NCI-H1092 (cell line): ENCODE data around the gene SFXN2.
"Not testable (repeated sequence)": the region's sequence is repeated elsewhere in the genome, so short reads cannot be mapped to it uniquely, and the experiment has no call there.

ENCODE experiments used
- DNase-seq: peaks from one replicate; lab custom pipeline; 2025; lab: John Stamatoyannopoulos, UW

The SFXN2 gene

GRCh38 chr10:102714621-102715455, at the start of gene SFXN2:
Gene SFXN2, plus strand, starts transcription at chr10:102714636. Its CDS starts 12,001 bp downstream, at chr10:102726637.
- no peak for DNase-seq

- no peak for DNase-seq
Observed at GRCh38 chr10:102665904-102666509, 48.4 kb upstream of the SFXN2 start.

- DNase-seq = not testable (repeated sequence)
Observed at GRCh38 chr10:102667411-102667810, 47.0 kb upstream of the SFXN2 start.

GRCh38 chr10:102668326-102669107, 45.9 kb upstream of the SFXN2 start:
- no peak for DNase-seq

- no peak for DNase-seq
Observed at GRCh38 chr10:102669206-102670064, 45.0 kb upstream of the SFXN2 start.

- no peak for DNase-seq
Observed at GRCh38 chr10:102670065-102670670, 44.3 kb upstream of the SFXN2 start.

GRCh38 chr10:102670871-102671434, 43.5 kb upstream of the SFXN2 start:
- no peak for DNase-seq

- DNase-seq = no peak
Observed at GRCh38 chr10:102673236-102673818, 41.1 kb upstream of the SFXN2 start.

GRCh38 chr10:102673819-102674511, 40.5 kb upstream of the SFXN2 start:
- DNase-seq = peak; percentile 36

GRCh38 chr10:102674566-102674965, 39.9 kb upstream of the SFXN2 start:
- no peak for DNase-seq

GRCh38 chr10:102675011-102675665, 39.3 kb upstream of the SFXN2 start:
- no peak for DNase-seq

- DNase-seq = no peak
Observed at GRCh38 chr10:102675666-102676533, 38.5 kb upstream of the SFXN2 start.

GRCh38 chr10:102676534-102677315, 37.7 kb upstream of the SFXN2 start:
- no peak for DNase-seq

- DNase-seq = no peak
Observed at GRCh38 chr10:102677331-102678067, 36.9 kb upstream of the SFXN2 start.

- DNase-seq = no peak
Observed at GRCh38 chr10:102678068-102678400, 36.4 kb upstream of the SFXN2 start.

GRCh38 chr10:102678842-102679289, 35.6 kb upstream of the SFXN2 start:
- peak; percentile 40 for DNase-seq

GRCh38 chr10:102679596-102679995, 34.8 kb upstream of the SFXN2 start:
- DNase-seq = no peak
